SK-N-SH (cell line): Measurements from ENCODE around the gene TMEM143. TPM values are rescaled to one million over a fixed set of nuclear protein-coding genes. Genes with fewer than 3 reads are reported as not detected.

Experiments
- CTCF ChIA-PET: fragments of 300-600, 350-600 bp; formaldehyde crosslinking; extraction: SDS; loops from one replicate; lab custom pipeline; 2021; lab: Yijun Ruan, JAX
- POLR2A ChIA-PET: fragments of 350-600 bp; sonication (Branson Sonifier 250); formaldehyde crosslinking; extraction: SDS; loops from one replicate; lab custom pipeline; 2020; ENCODE audit warnings: antibody characterized with exemption, inconsistent platforms; lab: Yijun Ruan, JAX
- DNase-seq: peaks from one replicate; pipeline ENCODE4 v3.0.0; 2012
- H2AFZ ChIP-seq: fragments of 200-600 bp; sonication (generic); 2 replicates; pipeline ENCODE4 v1.8.1; 2016; ENCODE audit warnings: antibody characterized with exemption, mild to moderate bottlenecking, low read depth
- H3F3A ChIP-seq: fragments of 200-600 bp; sonication (generic); replicated peaks from 2 replicates; pipeline ENCODE3; 2016; ENCODE audit warnings: antibody characterized with exemption, mild to moderate bottlenecking; ENCODE audit not compliant: insufficient read depth
- H3K27ac ChIP-seq, 2 experiments: fragments of 200-500 bp in 1 of 2; fragments of 200-600 bp in 1 of 2; sonication (Bioruptor generic) in 1 of 2; sonication (generic), shearing (Covaris generic) in 1 of 2; 2 replicates each; pipeline versions ENCODE4 v1.5.1 to v1.6.1; 2014 to 2016; ENCODE audit warnings: low read depth in 2 of 2, inconsistent platforms in 1 of 2, low read length in 1 of 2, mild to moderate bottlenecking in 1 of 2, mixed read lengths in 1 of 2
- H3K27me3 ChIP-seq: fragments of 200-600 bp; sonication (generic), shearing (Covaris generic); 2 replicates; pipeline ENCODE4 v1.6.1; 2016; ENCODE audit warnings: mixed run types; ENCODE audit not compliant: insufficient read depth
- H3K36me3 ChIP-seq, 2 experiments: fragments of 200-500 bp in 1 of 2; fragments of 200-600 bp in 1 of 2; sonication (Bioruptor generic) in 1 of 2; sonication (generic) in 1 of 2; replicated peaks in 1 of 2; 2 replicates each; pipeline versions ENCODE3 to v1.5.1; 2014 to 2016; ENCODE audit warnings: low read length in 1 of 2, mild to moderate bottlenecking in 1 of 2; ENCODE audit not compliant: insufficient read depth in 2 of 2, control insufficient read depth in 1 of 2
- H3K4me1 ChIP-seq, 2 experiments: fragments of 200-500 bp in 1 of 2; fragments of 200-600 bp in 1 of 2; sonication (Bioruptor generic) in 1 of 2; sonication (generic), shearing (Covaris generic) in 1 of 2; 2 replicates each; pipeline versions ENCODE4 v1.5.1 to v1.6.1; 2014 to 2016; ENCODE audit warnings: low read depth in 1 of 2, low read length in 1 of 2, mixed run types in 1 of 2; ENCODE audit not compliant: insufficient read depth in 2 of 2, control insufficient read depth in 1 of 2
- H3K4me2 ChIP-seq: fragments of 200-600 bp; sonication (generic), shearing (Covaris generic); 2 replicates; pipeline ENCODE4 v1.6.1; 2017; ENCODE audit warnings: mixed run types
- H3K4me3 ChIP-seq, 2 experiments: fragments of 200-500 bp in 1 of 2; fragments of 200-600 bp in 1 of 2; sonication (Bioruptor generic) in 1 of 2; sonication (generic), shearing (Covaris generic) in 1 of 2; 2 replicates each; pipeline versions ENCODE4 v1.5.1 to v1.8.1; 2014 to 2016; ENCODE audit warnings: low read depth in 2 of 2, inconsistent platforms in 1 of 2, low read length in 1 of 2, mild to moderate bottlenecking in 1 of 2, mixed read lengths in 1 of 2, moderate library complexity in 1 of 2
- H3K79me2 ChIP-seq: fragments of 200-600 bp; sonication (generic); 2 replicates; pipeline ENCODE4 v1.8.1; 2017; ENCODE audit warnings: mild to moderate bottlenecking; ENCODE audit not compliant: insufficient read depth
- H3K9ac ChIP-seq: fragments of 200-600 bp; sonication (generic); 2 replicates; pipeline ENCODE4 v1.6.1; 2017; ENCODE audit warnings: mixed run types
- H3K9me2 ChIP-seq: fragments of 200-600 bp; sonication (generic); 2 replicates; pipeline ENCODE4 v1.6.1; 2017; ENCODE audit warnings: mixed run types
- H3K9me3 ChIP-seq: fragments of 200-600 bp; sonication (generic); 2 replicates; pipeline ENCODE4 v1.6.1; 2017; ENCODE audit warnings: mixed run types, mild to moderate bottlenecking, moderate library complexity
- H4K20me1 ChIP-seq: fragments of 200-600 bp; sonication (generic); 2 replicates; pipeline ENCODE4 v1.6.1; 2017; ENCODE audit warnings: mild to moderate bottlenecking, mixed run types; ENCODE audit not compliant: insufficient read depth
- EZH2phosphoT487 ChIP-seq: fragments of 200-600 bp; sonication (generic); IDR thresholded peaks from 2 replicates; pipeline ENCODE4 v1.6.1; 2017; ENCODE audit warnings: low read depth, mixed run types, mild to moderate bottlenecking, antibody characterized with exemption, moderate library complexity, borderline replicate concordance
- FOXM1 ChIP-seq: IDR thresholded peaks from 2 replicates; pipeline ENCODE4 v1.4.0; 2012; ENCODE audit warnings: low read depth, mild to moderate bottlenecking
- GABPA ChIP-seq: IDR thresholded peaks from 2 replicates; pipeline ENCODE4 v1.4.0; 2012; ENCODE audit warnings: low read depth, mild to moderate bottlenecking
- GATA2 ChIP-seq: sonication (generic); formaldehyde crosslinking; IDR thresholded peaks from 2 replicates; pipeline ENCODE4 v1.5.0; 2020; ENCODE audit warnings: mild to moderate bottlenecking, missing genetic modification reagents
- IRF3 ChIP-seq: fragments of 150-350 bp; IDR thresholded peaks from 2 replicates; pipeline ENCODE4 v1.6.1; 2016; ENCODE audit warnings: mild to moderate bottlenecking, low read depth, low read length
- MAX ChIP-seq: IDR thresholded peaks from 2 replicates; pipeline ENCODE4 v1.4.0; 2012; ENCODE audit warnings: low read depth
- MEF2A ChIP-seq: IDR thresholded peaks from 2 replicates; pipeline ENCODE4 v1.4.0; 2012; ENCODE audit warnings: low read depth, borderline replicate concordance
- RAD21 ChIP-seq: IDR thresholded peaks from 2 replicates; pipeline ENCODE4 v1.6.1; 2012; ENCODE audit warnings: mild to moderate bottlenecking, low read length
- RFX5 ChIP-seq: IDR thresholded peaks from 2 replicates; pipeline ENCODE4 v1.6.1; 2012; ENCODE audit warnings: mild to moderate bottlenecking, improper control_type of control experiment, low read length
- RXRA ChIP-seq: IDR thresholded peaks from 2 replicates; pipeline ENCODE4 v1.4.0; 2012; ENCODE audit warnings: low read depth, mild to moderate bottlenecking, borderline replicate concordance
- SIN3A ChIP-seq: IDR thresholded peaks from 2 replicates; pipeline ENCODE4 v1.6.1; 2012; ENCODE audit warnings: low read depth, mild to moderate bottlenecking, low read length, moderate library complexity, borderline replicate concordance
- TAF1 ChIP-seq: IDR thresholded peaks from 2 replicates; pipeline ENCODE4 v1.6.1; 2012; ENCODE audit warnings: low read depth, mild to moderate bottlenecking, low read length, moderate library complexity, borderline replicate concordance
- TCF12 ChIP-seq: IDR thresholded peaks from 2 replicates; pipeline ENCODE4 v1.4.0; 2012
- TEAD4 ChIP-seq: IDR thresholded peaks from 2 replicates; pipeline ENCODE4 v1.4.0; 2012; ENCODE audit warnings: mild to moderate bottlenecking, borderline replicate concordance; ENCODE audit not compliant: insufficient read depth
- USF1 ChIP-seq: IDR thresholded peaks from 2 replicates; pipeline ENCODE4 v1.4.0; 2012; ENCODE audit warnings: low read depth, borderline replicate concordance
- USF2 ChIP-seq: fragments of 150-350 bp; IDR thresholded peaks from 2 replicates; pipeline ENCODE4 v1.6.1; 2017; ENCODE audit warnings: antibody characterized with exemption, low read length, low read depth, borderline replicate concordance
- YY1 ChIP-seq: IDR thresholded peaks from 2 replicates; pipeline ENCODE4 v1.4.0; 2012; ENCODE audit warnings: low read depth, mild to moderate bottlenecking
- ZBTB33 ChIP-seq: IDR thresholded peaks from 2 replicates; pipeline ENCODE4 v1.4.0; 2012; ENCODE audit warnings: low read depth, borderline replicate concordance
- WGBS: methylation state at CpG from one replicate; pipeline ENCODE4 v1.1.6; 2017; ENCODE audit warnings: low lambda C conversion rate; 5-methylcytosine and 5-hydroxymethylcytosine counted together
- polyA plus RNA-seq, 3 experiments: library from polyadenylated mRNA; depleted of rRNA; stranded (reverse); fragments of >200 nt; gene quantifications; 2 replicates each; pipeline ENCODE4 v1.2.3, GENCODE V29; 2012

Gene TMEM143
- polyA plus RNA-seq, 1 of the 3 experiments (the other 2 are of a cell fraction) = 21.9 TPM

GRCh38 chr19:48396016-48396823 is 32.5 kb upstream of the TMEM143 start:
- H3K4me2 ChIP-seq = no peak overlapping the region
- H3K79me2 ChIP-seq = peaks cover 2% of the 10 kb centered on the region
- no peaks in the 10 kb centered on the region for H3K9me3 ChIP-seq
- no peaks in the 10 kb centered on the region for H3K36me3 ChIP-seq
- H3K4me1 ChIP-seq = peaks cover 4 to 48% of the 10 kb centered on the region in 2 experiments; a peak in 3 of 4 replicates
- H3K4me3 ChIP-seq = no peak overlapping the region
- no peak overlapping the region for H3K9ac ChIP-seq
- no peak overlapping the region for H2AFZ ChIP-seq
- no peaks in the 10 kb centered on the region for H3K9me2 ChIP-seq
- no peak for DNase-seq
- no peak for TF ChIP-seq RFX5
- TF ChIP-seq GABPA = no peak
- TF ChIP-seq RAD21 = no peak
- no peak for TF ChIP-seq TAF1
- no peak for TF ChIP-seq FOXM1
- no peak for TF ChIP-seq USF1
- TF ChIP-seq YY1 = no peak
- TF ChIP-seq MAX = no peak
- no peak for TF ChIP-seq GATA2
- no peak for TF ChIP-seq ZBTB33
- no peak for TF ChIP-seq TEAD4
- TF ChIP-seq TCF12 = no peak
- TF ChIP-seq USF2 = no peak
- no peak for TF ChIP-seq IRF3
- no peak for TF ChIP-seq SIN3A
- TF ChIP-seq MEF2A = no peak
- no peak for TF ChIP-seq RXRA
- TF ChIP-seq EZH2phosphoT487 = no peak
- H3K27ac ChIP-seq = no peak overlapping the region
- no peaks in the 10 kb centered on the region for H4K20me1 ChIP-seq
- 87% methylated on average over 21 of the region's 24 CpGs for WGBS
- H3F3A ChIP-seq = peaks cover 26% of the 10 kb centered on the region
- H3K27me3 ChIP-seq = no peaks in the 10 kb centered on the region
- CTCF ChIA-PET = no interaction called here
- POLR2A ChIA-PET = no interaction called here
